ENCODE data around the gene SCYL3.

The SCYL3 gene

DNA sequence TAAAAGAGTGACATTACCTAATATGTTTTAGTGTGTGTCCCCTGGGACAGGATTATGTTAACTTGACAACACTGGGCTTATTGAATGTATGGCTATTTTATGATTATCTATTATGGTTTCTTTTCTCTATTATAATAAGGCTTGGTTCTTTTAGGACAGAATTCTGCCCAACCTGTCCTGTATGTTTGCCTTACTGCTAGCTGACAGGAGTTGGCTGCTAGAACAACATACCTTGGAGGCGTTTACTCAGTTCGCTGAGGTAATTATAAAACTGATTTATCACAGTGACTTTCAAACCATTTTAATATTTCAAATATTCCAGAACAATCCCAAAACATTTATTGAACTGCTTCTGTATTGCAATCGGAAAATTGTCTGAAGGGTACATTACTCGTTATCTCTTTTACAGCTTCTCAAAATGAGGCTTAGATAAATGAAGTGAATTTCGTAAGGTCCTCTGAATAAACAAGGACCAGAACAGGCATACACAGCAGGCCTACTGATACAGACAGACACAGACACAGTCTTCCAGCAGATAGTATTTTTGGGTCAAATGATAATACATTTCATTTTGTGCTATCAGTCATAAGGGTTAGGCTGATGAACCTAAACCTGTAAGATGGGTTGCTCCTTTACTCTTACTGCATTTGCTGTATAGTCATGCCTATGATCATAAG is 44.2 kb downstream of the SCYL3 start:
- no peak for TF ChIP-seq CTCF (IDR thresholded peaks at IDR 0.05; ENCODE audit: extremely low read depth, missing control alignments)
- no peak for DNase-seq (ENCODE audit: low spot score)

DNA sequence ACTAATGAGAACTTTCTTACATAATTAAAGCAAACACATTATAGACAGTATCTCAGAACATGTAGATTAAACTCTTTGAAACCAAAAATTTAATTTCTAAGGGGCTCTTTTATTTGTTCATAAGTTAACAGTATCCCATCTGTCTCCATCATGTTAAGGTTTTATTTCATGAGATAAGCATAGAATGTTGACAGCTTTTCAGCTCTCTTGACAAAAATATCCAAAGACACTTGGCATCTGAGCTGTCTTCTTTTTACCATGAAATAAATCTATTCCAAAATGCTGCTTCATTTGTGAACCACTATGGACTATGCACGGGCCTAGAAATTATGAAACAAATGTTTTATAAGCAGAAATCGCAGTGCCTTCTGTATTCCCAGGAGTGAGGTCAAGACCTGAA is 45.2 kb downstream of the SCYL3 start:
- no peak for TF ChIP-seq CTCF (IDR thresholded peaks at IDR 0.05; ENCODE audit: extremely low read depth, missing control alignments)
- no peak for DNase-seq (ENCODE audit: low spot score)

DNA sequence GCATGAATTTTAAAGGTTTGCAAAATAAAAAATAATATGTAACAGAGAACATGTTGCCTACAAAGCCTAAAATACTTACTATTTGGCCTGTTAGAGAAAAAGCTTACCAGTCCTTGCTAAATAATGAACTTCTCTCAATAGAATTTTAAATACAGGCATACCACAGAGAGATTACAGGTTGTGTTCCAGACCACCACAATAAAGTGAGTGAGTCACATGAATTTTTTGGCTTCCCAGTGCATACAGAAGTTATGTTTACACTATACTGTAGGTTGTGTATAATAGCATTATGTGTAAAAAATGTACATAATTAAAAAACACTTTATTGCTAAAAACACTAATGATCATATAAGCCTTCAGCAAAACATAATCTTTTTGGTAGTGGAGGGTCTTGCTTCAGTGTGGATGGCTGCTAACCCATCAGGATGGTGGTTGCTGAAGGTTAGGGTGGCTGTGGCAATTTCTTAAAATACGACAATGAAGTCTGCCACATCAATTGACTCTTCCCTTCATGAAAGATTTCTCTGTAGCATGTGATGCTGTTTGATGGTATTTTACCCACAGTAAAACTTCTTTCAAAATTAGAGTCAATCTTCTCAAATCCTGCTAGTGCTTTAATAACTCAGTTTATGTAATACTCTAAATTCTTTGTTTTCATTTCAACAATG is 48.6 kb downstream of the SCYL3 start:
- no peak for TF ChIP-seq CTCF (IDR thresholded peaks at IDR 0.05; ENCODE audit: extremely low read depth, missing control alignments)
- no peak for DNase-seq (ENCODE audit: low spot score)

- no peak for DNase-seq (ENCODE audit: low spot score)
- no peak for TF ChIP-seq CTCF (IDR thresholded peaks at IDR 0.05; ENCODE audit: extremely low read depth, missing control alignments)
These were observed 54.8 kb downstream of the SCYL3 start for GRCh38 chr1:169838942-169839341.

- TF ChIP-seq CTCF (IDR thresholded peaks at IDR 0.05; ENCODE audit: extremely low read depth, missing control alignments) = no peak
- no peak for DNase-seq (ENCODE audit: low spot score)
These were observed 57.5 kb downstream of the SCYL3 start for GRCh38 chr1:169836198-169836597.

- no peak for DNase-seq (ENCODE audit: low spot score)
These were observed 58.0 kb downstream of the SCYL3 start for GRCh38 chr1:169835647-169836046.

More at GRCh38 chr1:169835647-169836046, 58.0 kb downstream of the SCYL3 start:
- no peak for TF ChIP-seq CTCF (IDR thresholded peaks at IDR 0.05; ENCODE audit: extremely low read depth, missing control alignments)
